ENCODE results near the gene FSTL4. TPM values are rescaled to one million over a fixed set of nuclear protein-coding genes. Genes with fewer than 3 reads are reported as not detected.

FSTL4 gene
- total RNA-seq, 1 donor from 2014 or later = not detected

GRCh38 chr5:133205649-133206048 is 406.7 kb downstream of the FSTL4 start:
- H3K4me3 ChIP-seq = no peak overlapping the region
- H3K9me3 ChIP-seq (replicated peaks) = no peaks in the 10 kb centered on the region
- H3K27ac ChIP-seq (replicated peaks) = no peak overlapping the region
- peaks cover 62% of the 10 kb centered on the region for H3K27me3 ChIP-seq (ENCODE audit: low read depth)
- peaks cover 4% of the 10 kb centered on the region for H3K4me1 ChIP-seq
- no peaks in the 10 kb centered on the region for H3K36me3 ChIP-seq
- TF ChIP-seq CTCF (IDR thresholded peaks at IDR 0.05; ENCODE audit: borderline replicate concordance) = no peak
- no peak for DNase-seq
- intact Hi-C loops (cut with micrococcal nuclease) = no loop called here

- TF ChIP-seq CTCF (IDR thresholded peaks at IDR 0.05; ENCODE audit: borderline replicate concordance) = no peak
- H3K27ac ChIP-seq (replicated peaks) = no peak overlapping the region
Measured at GRCh38 chr5:133205204-133205603, 407.1 kb downstream of the FSTL4 start.

GRCh38 chr5:133203317-133204305 is 408.7 kb downstream of the FSTL4 start:
- DNase-seq = no peak
- no peak for TF ChIP-seq CTCF (IDR thresholded peaks at IDR 0.05; ENCODE audit: borderline replicate concordance)
- H3K27me3 ChIP-seq (ENCODE audit: low read depth) = peaks cover 63% of the 10 kb centered on the region
- intact Hi-C loops (cut with micrococcal nuclease) = no loop called here
- no peaks in the 10 kb centered on the region for H3K36me3 ChIP-seq
- no peaks in the 10 kb centered on the region for H3K9me3 ChIP-seq (replicated peaks)
- H3K27ac ChIP-seq (replicated peaks) = no peak overlapping the region
- H3K4me3 ChIP-seq = no peak overlapping the region
- peaks cover 4% of the 10 kb centered on the region for H3K4me1 ChIP-seq

More at GRCh38 chr5:133205204-133205603, 407.1 kb downstream of the FSTL4 start:
- intact Hi-C loops (cut with micrococcal nuclease) = no loop called here
- H3K4me3 ChIP-seq = no peak overlapping the region
- peaks cover 64% of the 10 kb centered on the region for H3K27me3 ChIP-seq (ENCODE audit: low read depth)
- H3K9me3 ChIP-seq (replicated peaks) = no peaks in the 10 kb centered on the region
- no peaks in the 10 kb centered on the region for H3K36me3 ChIP-seq
- H3K4me1 ChIP-seq = peaks cover 4% of the 10 kb centered on the region
- no peak for DNase-seq

- H3K4me3 ChIP-seq = no peak overlapping the region
- peaks cover 59% of the 10 kb centered on the region for H3K27me3 ChIP-seq (ENCODE audit: low read depth)
- intact Hi-C loops (cut with micrococcal nuclease) = no loop called here
Measured at GRCh38 chr5:133202066-133202665, 410.2 kb downstream of the FSTL4 start.

More at GRCh38 chr5:133202066-133202665, 410.2 kb downstream of the FSTL4 start:
- no peaks in the 10 kb centered on the region for H3K9me3 ChIP-seq (replicated peaks)
- no peak overlapping the region for H3K27ac ChIP-seq (replicated peaks)
- no peaks in the 10 kb centered on the region for H3K36me3 ChIP-seq
- TF ChIP-seq CTCF (IDR thresholded peaks at IDR 0.05; ENCODE audit: borderline replicate concordance) = no peak
- DNase-seq = no peak
- H3K4me1 ChIP-seq = peaks cover 4% of the 10 kb centered on the region
